22Rv1 (cell line): ENCODE measurements around the gene NOL4L.

ENCODE experiments used
- CTCF ChIP-seq: fragments of 450-650 bp; IDR thresholded peaks from 2 replicates; pipeline ENCODE4 v1.5.1; 2017; ENCODE audit warnings: mild to moderate bottlenecking
- ZFX ChIP-seq: fragments of 450-650 bp; IDR thresholded peaks from 2 replicates; pipeline ENCODE4 v1.6.1; 2017; ENCODE audit warnings: antibody characterized with exemption, borderline replicate concordance

- TF ChIP-seq CTCF (no peak), ZFX (no peak)
Observed at GRCh38 chr20:32602273-32602672, 17.1 kb upstream of the NOL4L start.
